C4-2B (cell line): ENCODE data around the gene MOB3B.

Source experiments
- H3K27ac ChIP-seq: fragments of 450-650 bp; 2 replicates; pipeline ENCODE4 v1.5.1; 2017
- ZFX ChIP-seq: fragments of 450-650 bp; IDR thresholded peaks from 2 replicates; pipeline ENCODE4 v1.6.1; 2017
- TF ChIP-seq, protein P1 (sequence below): fragments of 450-650 bp; conservative IDR thresholded peaks from 2 replicates; pipeline ENCODE4 v1.5.1; 2017; ENCODE audit warnings: mild to moderate bottlenecking

The MOB3B gene

DNA sequence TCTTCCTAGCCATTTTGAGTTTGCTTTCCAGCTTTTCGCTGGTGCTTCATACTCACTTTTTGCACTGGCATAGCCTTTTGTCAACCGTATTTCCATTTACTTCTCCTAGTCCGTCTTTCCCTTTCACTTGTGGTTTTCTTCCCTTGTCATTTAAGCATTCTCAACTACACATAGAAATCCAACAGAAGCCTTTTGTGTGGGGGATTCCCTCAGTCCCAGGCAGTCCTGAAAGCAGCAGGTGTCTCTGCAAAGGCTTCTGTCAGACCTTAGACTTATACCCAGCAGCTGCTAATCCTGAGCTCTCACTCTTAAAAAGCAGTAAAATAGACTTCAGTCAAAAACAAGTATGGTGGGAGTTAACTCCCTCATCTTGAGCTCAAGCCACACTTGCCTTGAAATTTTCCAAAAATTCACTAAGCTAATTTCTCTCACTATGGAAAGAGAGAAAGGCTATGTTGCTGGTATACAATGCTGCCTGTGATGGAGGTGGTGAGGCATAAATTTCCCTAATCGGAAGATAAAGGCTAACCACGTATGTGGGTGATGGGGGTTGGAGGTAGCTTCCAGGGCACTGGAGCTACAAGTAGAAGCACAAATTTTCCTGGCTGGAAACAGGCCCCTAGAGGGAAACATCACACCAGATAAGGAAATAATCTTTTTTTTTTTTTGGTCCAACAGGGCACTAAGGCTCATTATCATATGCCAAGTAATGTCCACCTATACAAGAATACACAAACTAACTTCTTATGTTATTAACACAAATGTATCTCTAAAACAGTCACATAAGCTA lies 40.3 kb downstream of the MOB3B start:
- H3K27ac ChIP-seq, result no peak overlapping the region
- TF ChIP-seq, protein P1, sequence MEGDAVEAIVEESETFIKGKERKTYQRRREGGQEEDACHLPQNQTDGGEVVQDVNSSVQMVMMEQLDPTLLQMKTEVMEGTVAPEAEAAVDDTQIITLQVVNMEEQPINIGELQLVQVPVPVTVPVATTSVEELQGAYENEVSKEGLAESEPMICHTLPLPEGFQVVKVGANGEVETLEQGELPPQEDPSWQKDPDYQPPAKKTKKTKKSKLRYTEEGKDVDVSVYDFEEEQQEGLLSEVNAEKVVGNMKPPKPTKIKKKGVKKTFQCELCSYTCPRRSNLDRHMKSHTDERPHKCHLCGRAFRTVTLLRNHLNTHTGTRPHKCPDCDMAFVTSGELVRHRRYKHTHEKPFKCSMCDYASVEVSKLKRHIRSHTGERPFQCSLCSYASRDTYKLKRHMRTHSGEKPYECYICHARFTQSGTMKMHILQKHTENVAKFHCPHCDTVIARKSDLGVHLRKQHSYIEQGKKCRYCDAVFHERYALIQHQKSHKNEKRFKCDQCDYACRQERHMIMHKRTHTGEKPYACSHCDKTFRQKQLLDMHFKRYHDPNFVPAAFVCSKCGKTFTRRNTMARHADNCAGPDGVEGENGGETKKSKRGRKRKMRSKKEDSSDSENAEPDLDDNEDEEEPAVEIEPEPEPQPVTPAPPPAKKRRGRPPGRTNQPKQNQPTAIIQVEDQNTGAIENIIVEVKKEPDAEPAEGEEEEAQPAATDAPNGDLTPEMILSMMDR, result no peak
- no peak for TF ChIP-seq ZFX

DNA sequence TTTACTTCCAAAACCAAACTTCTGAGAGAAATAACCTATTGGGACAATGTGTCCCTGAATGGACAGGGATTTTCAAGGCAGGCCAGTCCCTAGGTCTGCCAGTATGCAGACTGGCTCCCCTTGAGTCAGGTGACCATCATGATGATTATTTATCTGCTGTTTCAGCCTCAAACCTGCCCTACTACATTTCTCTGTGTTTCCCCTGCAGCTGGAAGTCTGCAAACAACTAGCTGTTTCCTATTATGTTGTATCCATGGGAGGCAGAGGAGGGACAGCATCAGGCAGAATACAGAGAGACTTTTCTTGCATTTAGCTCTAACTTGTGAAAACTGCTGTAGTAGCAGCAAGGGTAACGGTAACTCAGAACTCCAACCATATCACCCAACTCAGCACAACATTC lies 41.7 kb downstream of the MOB3B start:
- no peak overlapping the region for H3K27ac ChIP-seq
- TF ChIP-seq, protein P1, result no peak
- TF ChIP-seq ZFX, result no peak

DNA sequence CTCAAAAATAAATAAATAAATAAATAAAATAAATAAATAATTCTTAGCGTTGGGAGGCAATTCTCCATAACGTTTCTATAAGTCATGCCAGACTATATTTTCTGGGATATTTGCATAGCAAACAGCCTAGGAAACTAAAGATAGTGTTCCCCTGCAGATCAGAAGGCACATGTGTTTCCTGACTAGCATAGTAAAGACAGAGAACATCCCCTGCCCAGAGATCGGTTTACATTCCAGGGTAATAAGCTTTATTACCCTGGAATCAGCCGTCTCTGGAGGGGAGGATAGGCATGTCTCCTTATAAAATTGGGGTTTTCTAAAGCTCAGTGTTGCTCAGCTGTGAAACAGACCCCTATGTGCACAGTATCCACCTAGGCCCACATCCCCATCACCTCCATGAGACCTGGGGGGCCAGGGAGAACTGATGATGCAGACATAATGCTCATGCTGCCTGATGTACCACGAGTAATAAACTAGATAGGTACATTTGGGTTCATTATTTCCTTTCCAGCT lies 42.4 kb downstream of the MOB3B start:
- H3K27ac ChIP-seq, result no peak overlapping the region
- TF ChIP-seq ZFX, result no peak
- TF ChIP-seq, protein P1, result no peak

DNA sequence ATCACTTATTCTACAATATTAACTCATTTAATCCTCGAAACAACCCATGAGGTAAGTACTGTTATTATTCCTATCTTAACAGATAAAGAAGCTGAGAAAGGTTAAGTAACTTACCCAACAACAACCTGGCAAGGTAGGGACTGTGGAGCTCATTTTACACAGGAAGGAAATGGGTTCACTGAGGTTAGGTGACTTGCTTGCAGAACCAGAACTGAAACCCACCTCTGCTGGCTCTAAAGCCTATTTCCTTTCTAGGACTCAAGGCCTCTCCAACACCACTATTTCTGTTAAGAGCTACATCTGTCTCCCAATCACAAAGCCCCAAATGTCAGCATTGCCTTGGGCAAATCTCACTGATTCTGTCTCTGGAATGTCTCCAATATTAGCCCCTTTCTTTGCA lies 44.5 kb downstream of the MOB3B start:
- no peak overlapping the region for H3K27ac ChIP-seq
- no peak for TF ChIP-seq ZFX
- TF ChIP-seq, protein P1, result no peak

DNA sequence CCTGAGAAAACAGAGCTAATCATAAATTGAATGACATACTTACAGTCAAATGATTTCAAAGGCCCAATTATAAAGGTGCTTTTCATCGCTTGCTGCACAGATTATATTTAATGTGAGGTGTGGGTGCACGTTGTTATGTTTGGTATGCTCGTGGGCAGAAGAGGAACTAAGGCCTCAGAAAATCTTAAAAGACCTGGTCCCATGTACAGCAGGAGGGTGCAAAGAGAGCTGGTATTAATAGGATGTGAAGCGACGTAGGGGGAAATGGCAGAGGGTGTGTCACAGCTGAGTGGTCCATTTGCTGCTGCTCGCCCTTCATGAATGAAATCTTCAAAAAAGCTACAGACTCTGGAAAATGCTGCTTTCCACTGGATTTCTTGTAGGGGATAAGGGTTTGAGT lies 46.0 kb downstream of the MOB3B start:
- H3K27ac ChIP-seq, result no peak overlapping the region
- TF ChIP-seq, protein P1, result no peak
- TF ChIP-seq ZFX, result no peak

DNA sequence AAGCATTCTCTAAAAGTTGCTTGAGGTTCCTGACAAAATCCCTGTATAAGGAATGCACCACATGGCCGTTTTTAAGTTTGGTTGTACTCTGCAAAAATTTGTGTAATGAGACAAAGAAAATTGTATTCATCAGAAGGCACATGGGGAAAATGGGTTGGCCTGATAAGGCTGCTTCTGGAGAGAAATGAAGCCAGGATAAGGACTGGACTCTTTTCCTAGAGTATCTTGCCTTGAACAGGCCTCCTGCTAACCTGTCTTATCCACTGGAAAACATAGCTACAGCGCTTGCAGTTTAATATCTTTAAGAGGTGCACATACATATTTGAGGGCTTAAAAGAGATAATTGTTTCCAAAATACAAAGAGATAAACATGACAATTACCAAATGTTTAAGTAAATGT lies 46.9 kb downstream of the MOB3B start:
- TF ChIP-seq, protein P1, result no peak
- no peak for TF ChIP-seq ZFX
- no peak overlapping the region for H3K27ac ChIP-seq

DNA sequence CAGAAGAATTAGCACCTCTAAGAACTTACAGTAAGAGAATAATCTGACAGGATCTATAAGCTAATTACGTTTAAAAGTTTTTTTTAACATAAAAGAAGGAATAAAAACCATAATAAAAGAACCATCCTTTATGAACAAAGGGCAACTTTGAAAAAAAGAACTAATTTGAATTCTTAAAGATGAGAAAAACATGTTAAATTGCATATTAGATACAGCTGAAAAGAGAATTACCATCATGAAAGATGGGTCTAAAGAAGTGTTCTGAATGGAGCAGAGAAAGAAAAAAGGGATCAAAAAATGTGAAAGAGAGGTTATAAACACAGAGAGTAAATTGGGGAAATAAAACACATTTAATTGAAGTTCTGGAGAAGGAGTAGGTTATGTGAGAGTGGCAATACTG lies 51.3 kb downstream of the MOB3B start:
- TF ChIP-seq, protein P1, result no peak
- TF ChIP-seq ZFX, result no peak
- H3K27ac ChIP-seq, result no peak overlapping the region
